ENCODE results near the gene POLR1G. TPM values are rescaled to one million over a fixed set of nuclear protein-coding genes. Genes with fewer than 3 reads are reported as not detected.

POLR1G gene
- total and polyA plus RNA-seq, 9 of the 15 experiments (the other 6 are each of a cell fraction or from before 2014, with no cell fraction given) = 3.0 to 50.1 (median 27.4) TPM

DNA sequence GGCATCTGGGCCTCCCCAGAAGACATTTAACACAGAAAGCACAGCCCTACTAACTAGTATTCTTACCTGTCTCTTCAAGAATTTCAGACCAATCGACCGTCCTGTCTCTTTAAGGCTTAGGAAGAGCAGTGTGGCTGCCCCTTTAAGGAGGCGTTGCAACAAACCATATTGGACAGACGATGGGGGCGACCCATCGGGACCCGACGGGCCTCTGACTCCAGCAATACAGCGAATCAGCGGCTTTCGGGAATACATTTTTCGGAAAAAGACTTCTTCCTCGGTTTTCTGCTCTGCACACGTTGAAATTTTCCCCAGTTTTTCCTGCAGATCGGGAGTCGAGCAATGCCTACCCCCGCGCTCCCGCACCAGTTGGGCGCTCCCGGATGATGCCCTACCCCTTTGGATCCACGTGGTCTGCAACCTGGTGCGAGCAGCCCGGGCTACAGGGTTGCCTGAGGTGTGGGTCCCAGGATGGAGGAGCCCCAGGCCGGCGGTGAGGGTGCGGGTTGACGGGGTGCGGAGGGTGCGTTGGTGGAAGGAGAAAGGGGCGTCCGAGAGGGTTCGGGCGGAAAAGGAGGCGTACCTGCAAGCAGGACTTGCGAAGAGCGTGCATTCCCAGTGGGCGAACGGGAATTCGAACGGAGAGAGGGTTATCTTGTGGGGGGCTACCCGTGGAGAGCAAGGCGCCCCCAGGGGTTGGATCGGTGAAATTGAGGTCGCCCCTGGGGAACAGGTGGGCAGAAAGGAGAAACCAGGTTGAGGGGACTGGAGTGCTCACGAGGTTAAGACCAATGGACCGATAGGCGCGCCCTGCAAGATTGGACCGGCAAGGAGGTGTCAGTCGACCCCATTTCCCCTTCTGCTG is at the start of gene POLR1G (continued):
- no peak for TF ChIP-seq SMAD1 (IDR thresholded peaks at IDR 0.05; ENCODE audit: low read depth, low read length, partially characterized antibody)
- TF ChIP-seq, protein P1, sequence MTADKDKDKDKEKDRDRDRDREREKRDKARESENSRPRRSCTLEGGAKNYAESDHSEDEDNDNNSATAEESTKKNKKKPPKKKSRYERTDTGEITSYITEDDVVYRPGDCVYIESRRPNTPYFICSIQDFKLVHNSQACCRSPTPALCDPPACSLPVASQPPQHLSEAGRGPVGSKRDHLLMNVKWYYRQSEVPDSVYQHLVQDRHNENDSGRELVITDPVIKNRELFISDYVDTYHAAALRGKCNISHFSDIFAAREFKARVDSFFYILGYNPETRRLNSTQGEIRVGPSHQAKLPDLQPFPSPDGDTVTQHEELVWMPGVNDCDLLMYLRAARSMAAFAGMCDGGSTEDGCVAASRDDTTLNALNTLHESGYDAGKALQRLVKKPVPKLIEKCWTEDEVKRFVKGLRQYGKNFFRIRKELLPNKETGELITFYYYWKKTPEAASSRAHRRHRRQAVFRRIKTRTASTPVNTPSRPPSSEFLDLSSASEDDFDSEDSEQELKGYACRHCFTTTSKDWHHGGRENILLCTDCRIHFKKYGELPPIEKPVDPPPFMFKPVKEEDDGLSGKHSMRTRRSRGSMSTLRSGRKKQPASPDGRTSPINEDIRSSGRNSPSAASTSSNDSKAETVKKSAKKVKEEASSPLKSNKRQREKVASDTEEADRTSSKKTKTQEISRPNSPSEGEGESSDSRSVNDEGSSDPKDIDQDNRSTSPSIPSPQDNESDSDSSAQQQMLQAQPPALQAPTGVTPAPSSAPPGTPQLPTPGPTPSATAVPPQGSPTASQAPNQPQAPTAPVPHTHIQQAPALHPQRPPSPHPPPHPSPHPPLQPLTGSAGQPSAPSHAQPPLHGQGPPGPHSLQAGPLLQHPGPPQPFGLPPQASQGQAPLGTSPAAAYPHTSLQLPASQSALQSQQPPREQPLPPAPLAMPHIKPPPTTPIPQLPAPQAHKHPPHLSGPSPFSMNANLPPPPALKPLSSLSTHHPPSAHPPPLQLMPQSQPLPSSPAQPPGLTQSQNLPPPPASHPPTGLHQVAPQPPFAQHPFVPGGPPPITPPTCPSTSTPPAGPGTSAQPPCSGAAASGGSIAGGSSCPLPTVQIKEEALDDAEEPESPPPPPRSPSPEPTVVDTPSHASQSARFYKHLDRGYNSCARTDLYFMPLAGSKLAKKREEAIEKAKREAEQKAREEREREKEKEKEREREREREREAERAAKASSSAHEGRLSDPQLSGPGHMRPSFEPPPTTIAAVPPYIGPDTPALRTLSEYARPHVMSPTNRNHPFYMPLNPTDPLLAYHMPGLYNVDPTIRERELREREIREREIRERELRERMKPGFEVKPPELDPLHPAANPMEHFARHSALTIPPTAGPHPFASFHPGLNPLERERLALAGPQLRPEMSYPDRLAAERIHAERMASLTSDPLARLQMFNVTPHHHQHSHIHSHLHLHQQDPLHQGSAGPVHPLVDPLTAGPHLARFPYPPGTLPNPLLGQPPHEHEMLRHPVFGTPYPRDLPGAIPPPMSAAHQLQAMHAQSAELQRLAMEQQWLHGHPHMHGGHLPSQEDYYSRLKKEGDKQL (CRISPR knock-in tag; IDR thresholded peaks at IDR 0.05; ENCODE audit: borderline replicate concordance) = no peak
- TF ChIP-seq PTBP1 (IDR thresholded peaks at IDR 0.05; ENCODE audit: low read depth, low read length) = no peak
- TF ChIP-seq RFX1 (IDR thresholded peaks at IDR 0.05) = no peak
- no peak for TF ChIP-seq HMG20A (CRISPR knock-in tag; conservative IDR thresholded peaks at IDR 0.05)
- TF ChIP-seq, protein P2, sequence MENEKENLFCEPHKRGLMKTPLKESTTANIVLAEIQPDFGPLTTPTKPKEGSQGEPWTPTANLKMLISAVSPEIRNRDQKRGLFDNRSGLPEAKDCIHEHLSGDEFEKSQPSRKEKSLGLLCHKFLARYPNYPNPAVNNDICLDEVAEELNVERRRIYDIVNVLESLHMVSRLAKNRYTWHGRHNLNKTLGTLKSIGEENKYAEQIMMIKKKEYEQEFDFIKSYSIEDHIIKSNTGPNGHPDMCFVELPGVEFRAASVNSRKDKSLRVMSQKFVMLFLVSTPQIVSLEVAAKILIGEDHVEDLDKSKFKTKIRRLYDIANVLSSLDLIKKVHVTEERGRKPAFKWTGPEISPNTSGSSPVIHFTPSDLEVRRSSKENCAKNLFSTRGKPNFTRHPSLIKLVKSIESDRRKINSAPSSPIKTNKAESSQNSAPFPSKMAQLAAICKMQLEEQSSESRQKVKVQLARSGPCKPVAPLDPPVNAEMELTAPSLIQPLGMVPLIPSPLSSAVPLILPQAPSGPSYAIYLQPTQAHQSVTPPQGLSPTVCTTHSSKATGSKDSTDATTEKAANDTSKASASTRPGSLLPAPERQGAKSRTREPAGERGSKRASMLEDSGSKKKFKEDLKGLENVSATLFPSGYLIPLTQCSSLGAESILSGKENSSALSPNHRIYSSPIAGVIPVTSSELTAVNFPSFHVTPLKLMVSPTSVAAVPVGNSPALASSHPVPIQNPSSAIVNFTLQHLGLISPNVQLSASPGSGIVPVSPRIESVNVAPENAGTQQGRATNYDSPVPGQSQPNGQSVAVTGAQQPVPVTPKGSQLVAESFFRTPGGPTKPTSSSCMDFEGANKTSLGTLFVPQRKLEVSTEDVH (IDR thresholded peaks at IDR 0.05; ENCODE audit: low read depth, partially characterized antibody) = no peak
- no peak for TF ChIP-seq ARID2 (IDR thresholded peaks at IDR 0.05)
- no peak for TF ChIP-seq ZNF57 (CRISPR knock-in tag; IDR thresholded peaks at IDR 0.05)
- TF ChIP-seq COPS2 (conservative IDR thresholded peaks at IDR 0.05) = no peak
- TF ChIP-seq, protein P3, sequence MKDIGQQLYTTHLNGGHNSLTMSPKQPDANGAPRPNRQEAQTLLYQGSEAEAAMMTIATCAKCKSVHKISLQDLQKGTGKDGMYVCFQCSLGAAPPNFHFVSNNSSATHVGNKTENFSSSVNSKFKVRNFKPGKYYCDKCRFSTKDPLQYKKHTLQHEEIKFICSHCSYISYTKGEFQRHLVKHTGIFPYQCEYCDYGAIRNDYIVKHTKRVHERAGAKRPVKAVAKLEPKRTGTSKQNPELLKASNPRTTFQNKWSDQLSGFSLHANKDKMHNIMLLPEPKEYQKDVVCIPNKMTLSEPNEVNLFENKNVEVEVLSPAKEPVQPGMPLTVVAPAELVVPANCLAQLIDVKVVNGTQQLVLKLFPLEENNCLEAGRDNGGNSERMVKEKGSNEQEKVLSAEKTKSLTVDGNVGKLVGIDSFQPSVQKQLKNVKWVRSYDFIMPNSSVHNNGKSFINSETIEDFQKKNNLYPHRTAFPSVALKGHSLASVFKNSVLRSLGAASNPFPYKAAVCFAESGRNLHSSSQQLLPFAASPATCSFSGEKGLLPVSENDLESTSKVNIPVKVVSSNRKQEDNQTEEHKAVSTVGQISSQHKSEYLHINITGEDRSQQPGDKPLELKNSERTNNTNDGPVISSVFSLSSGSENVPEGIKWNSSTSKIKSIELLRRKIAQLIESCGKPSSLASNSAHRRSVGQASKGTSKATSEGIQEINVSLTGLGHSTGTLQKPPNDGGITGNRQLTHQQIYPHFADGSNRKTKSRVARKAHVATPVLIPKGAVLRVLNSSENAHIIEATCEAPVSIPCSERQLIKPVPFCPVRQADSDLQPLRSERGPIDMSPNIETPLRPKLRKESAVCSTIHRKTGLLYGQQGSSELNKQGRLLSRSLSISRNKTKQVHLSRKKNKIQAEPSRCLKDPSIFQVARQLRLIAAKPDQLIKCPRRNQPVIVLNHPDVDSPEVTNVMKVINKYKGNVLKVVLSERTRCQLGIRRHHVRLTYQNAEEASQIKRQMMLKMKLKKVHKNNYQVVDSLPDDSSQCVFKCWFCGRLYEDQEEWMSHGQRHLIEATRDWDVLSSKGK (CRISPR knock-in tag; IDR thresholded peaks at IDR 0.05) = no peak
- no peak for TF ChIP-seq ESRRB (CRISPR knock-in tag; IDR thresholded peaks at IDR 0.05; ENCODE audit: borderline replicate concordance)
- TF ChIP-seq KLF6 (CRISPR knock-in tag; IDR thresholded peaks at IDR 0.05; ENCODE audit: borderline replicate concordance) = no peak
- no peak for TF ChIP-seq ZBED1 (IDR thresholded peaks at IDR 0.05)
- TF ChIP-seq TCFL5 (CRISPR knock-in tag; conservative IDR thresholded peaks at IDR 0.05) = no peak
- no peak for TF ChIP-seq ZNF764 (CRISPR knock-in tag; IDR thresholded peaks at IDR 0.05; ENCODE audit: low read depth)

Measured in K562 (cell line).